Sigmoid colon (tissue), 4 donors: ENCODE data around the gene PPFIBP2.

Experiments used
- CTCF ChIP-seq, 4 experiments: fragments of 450-650 bp in 3 of 4; fragments of 200-600 bp in 1 of 4; IDR thresholded peaks; one replicate each; pipeline ENCODE4 v1.5.1; 2016 to 2019; ENCODE audit warnings: antibody characterized with exemption in 4 of 4, mild to moderate bottlenecking in 3 of 4, moderate library complexity in 2 of 4
- EP300 ChIP-seq, 4 donors: sonication (generic); formaldehyde crosslinking; IDR thresholded peaks; one replicate each; pipeline ENCODE4 v1.6.1; 2017; ENCODE audit warnings: antibody characterized with exemption in 4 of 4
- POLR2A ChIP-seq, 2 donors: fragments of 450-650 bp; IDR thresholded peaks; one replicate each; pipeline ENCODE4 v1.6.1; 2016; ENCODE audit warnings: antibody characterized with exemption in 2 of 2, mild to moderate bottlenecking in 2 of 2, moderate library complexity in 2 of 2
- POLR2AphosphoS5 ChIP-seq, 4 donors: sonication (generic); formaldehyde crosslinking; IDR thresholded peaks; one replicate each; pipeline ENCODE4 v1.6.1; 2017; ENCODE audit warnings: antibody characterized with exemption in 4 of 4

GRCh38 chr11:7612056-7612660 lies 98.4 kb downstream of the PPFIBP2 start:
- TF ChIP-seq CTCF (IDR thresholded peaks at IDR 0.05), result no peak
- TF ChIP-seq EP300 (IDR thresholded peaks at IDR 0.05), result no peak
- no peak for TF ChIP-seq POLR2AphosphoS5 (IDR thresholded peaks at IDR 0.05)
- TF ChIP-seq POLR2A (IDR thresholded peaks at IDR 0.05), result no peak
